H9 (cell line): ENCODE measurements around the gene KCNMB4. TPM values are rescaled to one million over a fixed set of nuclear protein-coding genes. Genes with fewer than 3 reads are reported as not detected.

Experiments
- DNase-seq: peaks from one replicate; pipeline ENCODE4 v3.0.0-alpha.2; 2017
- H2AFZ ChIP-seq: one replicate; pipeline ENCODE4 v1.6.1; 2013; ENCODE audit warnings: mild to moderate bottlenecking, low read length, control low read depth, moderate library complexity
- H2AK5ac ChIP-seq: 2 replicates; pipeline ENCODE4 v1.6.1; 2013; ENCODE audit warnings: low read length, control low read depth, mixed read lengths; ENCODE audit not compliant: insufficient read length
- H2BK120ac ChIP-seq: one replicate; pipeline ENCODE4 v1.6.1; 2013; ENCODE audit warnings: low read depth, mild to moderate bottlenecking, low read length, control low read depth, inconsistent platforms; ENCODE audit not compliant: poor library complexity, severe bottlenecking
- H2BK12ac ChIP-seq: 2 replicates; pipeline ENCODE4 v1.6.1; 2013; ENCODE audit warnings: low read length, control low read depth, mixed read lengths, low read depth; ENCODE audit not compliant: insufficient read length
- H2BK15ac ChIP-seq: 2 replicates; pipeline ENCODE4 v1.6.1; 2013; ENCODE audit warnings: low read depth, low read length, control low read depth
- H2BK20ac ChIP-seq: one replicate; pipeline ENCODE4 v1.6.1; 2013; ENCODE audit warnings: low read depth, mild to moderate bottlenecking, low read length, control low read depth, inconsistent platforms; ENCODE audit not compliant: poor library complexity, severe bottlenecking
- H2BK5ac ChIP-seq: 2 replicates; pipeline ENCODE4 v1.6.1; 2013; ENCODE audit warnings: low read length, control low read depth, mixed read lengths; ENCODE audit not compliant: insufficient read length
- H3K14ac ChIP-seq: 2 replicates; pipeline ENCODE4 v1.6.1; 2013; ENCODE audit warnings: low read length, control low read depth; ENCODE audit not compliant: insufficient read depth
- H3K18ac ChIP-seq: 2 replicates; pipeline ENCODE4 v1.6.1; 2013; ENCODE audit warnings: low read depth, mild to moderate bottlenecking, mixed read lengths, low read length, control low read depth; ENCODE audit not compliant: insufficient read length
- H3K23ac ChIP-seq: 2 replicates; pipeline ENCODE4 v1.6.1; 2013; ENCODE audit warnings: low read length, control low read depth, mixed read lengths, low read depth; ENCODE audit not compliant: insufficient read length
- H3K23me2 ChIP-seq: 2 replicates; pipeline ENCODE4 v1.6.1; 2013; ENCODE audit warnings: low read depth, mild to moderate bottlenecking, mixed read lengths, low read length, control low read depth; ENCODE audit not compliant: insufficient read length, poor library complexity, severe bottlenecking
- H3K27ac ChIP-seq: 2 replicates; pipeline ENCODE4 v1.5.1; 2013; ENCODE audit warnings: low read length, control low read depth, mixed read lengths, low read depth; ENCODE audit not compliant: insufficient read length
- H3K27me3 ChIP-seq: 2 replicates; pipeline ENCODE4 v1.6.1; 2013; ENCODE audit warnings: low read length, control low read depth, inconsistent platforms; ENCODE audit not compliant: insufficient read depth
- H3K4ac ChIP-seq: 2 replicates; pipeline ENCODE4 v1.6.1; 2013; ENCODE audit warnings: low read depth, mild to moderate bottlenecking, control low read depth, inconsistent platforms, low read length, moderate library complexity
- H3K4me1 ChIP-seq: 2 replicates; pipeline ENCODE4 v1.6.1; 2013; ENCODE audit warnings: low read length, control low read depth, inconsistent platforms; ENCODE audit not compliant: insufficient read depth
- H3K4me2 ChIP-seq: 2 replicates; pipeline ENCODE4 v1.6.1; 2013; ENCODE audit warnings: low read length, control low read depth, mixed read lengths; ENCODE audit not compliant: insufficient read length, insufficient read depth
- H3K56ac ChIP-seq: 2 replicates; pipeline ENCODE4 v1.6.1; 2013; ENCODE audit warnings: low read depth, mild to moderate bottlenecking, mixed read lengths, low read length, control low read depth; ENCODE audit not compliant: insufficient read length
- H3K79me1 ChIP-seq: 2 replicates; pipeline ENCODE4 v1.6.1; 2013; ENCODE audit warnings: low read depth, mild to moderate bottlenecking, moderate library complexity, low read length, control low read depth, inconsistent platforms; ENCODE audit not compliant: insufficient read depth, poor library complexity, severe bottlenecking
- H3K79me2 ChIP-seq: 2 replicates; pipeline ENCODE4 v1.6.1; 2013; ENCODE audit warnings: low read length, control low read depth, inconsistent platforms; ENCODE audit not compliant: insufficient read depth
- H3K9ac ChIP-seq: 2 replicates; pipeline ENCODE4 v1.6.1; 2013; ENCODE audit warnings: low read length, control low read depth, mixed read lengths; ENCODE audit not compliant: insufficient read length; ENCODE audit errors: extremely low read depth
- H3K9me3 ChIP-seq: one replicate; pipeline ENCODE4 v1.6.1; 2013; ENCODE audit warnings: low read depth, low read length, inconsistent platforms; ENCODE audit not compliant: control insufficient read depth
- H3T11ph ChIP-seq: one replicate; pipeline ENCODE4 v1.6.1; 2013; ENCODE audit warnings: mild to moderate bottlenecking, low read length, control low read depth, inconsistent platforms
- H4K20me1 ChIP-seq: one replicate; pipeline ENCODE4 v1.6.1; 2013; ENCODE audit not compliant: control insufficient read depth, insufficient read length, insufficient read depth
- H4K5ac ChIP-seq: 2 replicates; pipeline ENCODE4 v1.6.1; 2013; ENCODE audit warnings: low read depth, mild to moderate bottlenecking, mixed read lengths, low read length, control low read depth; ENCODE audit not compliant: insufficient read length
- H4K8ac ChIP-seq: replicated peaks from 2 replicates; pipeline ENCODE4 v1.6.1; 2013; ENCODE audit warnings: low read length, control low read depth, mixed read lengths, low read depth; ENCODE audit not compliant: insufficient read length
- H4K91ac ChIP-seq: 2 replicates; pipeline ENCODE4 v1.6.1; 2013; ENCODE audit warnings: low read depth, mild to moderate bottlenecking, moderate library complexity, mixed read lengths, low read length, control low read depth; ENCODE audit not compliant: insufficient read length
- H3K27ac Mint-ChIP-seq, 3 experiments: 2 replicates in 2 of 3; 3 replicates in 1 of 3; pipeline ENCODE4 v1.8.0; 2020 to 2021; ENCODE audit warnings: mixed read lengths in 3 of 3, mild to moderate bottlenecking in 1 of 3, moderate library complexity in 1 of 3
- H3K27me3 Mint-ChIP-seq: 2 replicates; pipeline ENCODE4 v1.8.0; 2021; ENCODE audit warnings: low read depth, mild to moderate bottlenecking, moderate library complexity, mixed read lengths
- H3K36me3 Mint-ChIP-seq, 3 experiments: 2 replicates in 2 of 3; 3 replicates in 1 of 3; pipeline ENCODE4 v1.8.0; 2020 to 2021; ENCODE audit warnings: low read depth in 3 of 3, mixed read lengths in 3 of 3; ENCODE audit not compliant: insufficient read depth in 1 of 3
- H3K4me1 Mint-ChIP-seq, 2 experiments: 2 replicates each; pipeline ENCODE4 v1.8.0; 2020; ENCODE audit warnings: mixed read lengths in 2 of 2
- H3K4me3 Mint-ChIP-seq, 2 experiments: 2 replicates in 1 of 2; 3 replicates in 1 of 2; pipeline ENCODE4 v1.8.0; 2020 to 2021; ENCODE audit warnings: mild to moderate bottlenecking in 2 of 2, mixed read lengths in 2 of 2, moderate library complexity in 1 of 2
- H3K9me3 Mint-ChIP-seq, 2 experiments: 2 replicates in 1 of 2; 3 replicates in 1 of 2; pipeline ENCODE4 v1.8.0; 2020; ENCODE audit warnings: mild to moderate bottlenecking in 2 of 2, mixed read lengths in 2 of 2, moderate library complexity in 1 of 2
- CTCF ChIP-seq: fragments of 200-600 bp; sonication (generic); conservative IDR thresholded peaks from 3 replicates; pipeline ENCODE4 v1.8.0; 2021; ENCODE audit warnings: antibody characterized with exemption, mild to moderate bottlenecking
- WGBS: extraction: QIAGEN DNeasy Blood & Tissue Kit; methylation state at CpG from one replicate; pipeline ENCODE4 v1.1.7; 2013; ENCODE audit warnings: missing lambda C conversion rate, low lambda C conversion rate, mixed read lengths; ENCODE audit not compliant: insufficient read length; ENCODE audit errors: extremely low coverage; 5-methylcytosine and 5-hydroxymethylcytosine counted together
- total RNA-seq: library from RNA; stranded (reverse); gene quantifications from 2 replicates; pipeline ENCODE4 v1.2.1, GENCODE V29; 2021

The KCNMB4 gene
- total RNA-seq, 1 experiment from 2014 or later, result 16.2 TPM

GRCh38 chr12:70426620-70427019 is 60.5 kb downstream of the KCNMB4 start:
- no peak for DNase-seq
- WGBS, result no CpG with 5 or more reads among the region's 1 CpG
- no peak overlapping the region for H3K4me3 Mint-ChIP-seq
- no peaks in the 10 kb centered on the region for H3K9me3 ChIP-seq
- no peak overlapping the region for H2AK5ac ChIP-seq
- H3K9me3 Mint-ChIP-seq, result no peaks in the 10 kb centered on the region
- no peak overlapping the region for H3K27ac Mint-ChIP-seq
- H2AFZ ChIP-seq, result no peak overlapping the region
- H4K5ac ChIP-seq, result no peak overlapping the region
- no peak overlapping the region for H2BK20ac ChIP-seq
- H4K20me1 ChIP-seq, result no peaks in the 10 kb centered on the region
- no peaks in the 10 kb centered on the region for H3K4me1 Mint-ChIP-seq
- no peaks in the 10 kb centered on the region for H3K79me1 ChIP-seq
- H3K4me1 ChIP-seq, result no peaks in the 10 kb centered on the region
- no peak overlapping the region for H3K4me2 ChIP-seq
- H3K79me2 ChIP-seq, result no peaks in the 10 kb centered on the region
- no peaks in the 10 kb centered on the region for H3K27me3 ChIP-seq
- H3K27me3 Mint-ChIP-seq, result no peaks in the 10 kb centered on the region
- H3K9ac ChIP-seq, result no peak overlapping the region
- no peak overlapping the region for H3K23ac ChIP-seq
- no peak overlapping the region for H2BK5ac ChIP-seq
- no peak overlapping the region for H4K8ac ChIP-seq
- H2BK12ac ChIP-seq, result no peak overlapping the region
- no peak overlapping the region for H3K4ac ChIP-seq
- H3K56ac ChIP-seq, result no peak overlapping the region
- no peak overlapping the region for H3K14ac ChIP-seq
- TF ChIP-seq CTCF, result no peak
- no peak overlapping the region for H4K91ac ChIP-seq
- H2BK15ac ChIP-seq, result no peak overlapping the region
- H3K36me3 Mint-ChIP-seq, result peaks cover 3 to 22% (median 10%) of the 10 kb centered on the region in 3 experiments; a peak in 6 of 7 replicates
- no peaks in the 10 kb centered on the region for H3K23me2 ChIP-seq
- no peak overlapping the region for H3T11ph ChIP-seq
- H3K18ac ChIP-seq, result no peak overlapping the region
- H2BK120ac ChIP-seq, result no peak overlapping the region
- H3K27ac ChIP-seq, result no peak overlapping the region
